Thyroid gland (tissue), 4 donors: Measurements from ENCODE around the gene KLF13.

Experiments
- POLR2A ChIP-seq, 2 donors: fragments of 450-650 bp; IDR thresholded peaks; one replicate each; pipeline ENCODE4 v1.6.1; 2017; ENCODE audit warnings: antibody characterized with exemption in 2 of 2, mild to moderate bottlenecking in 2 of 2, moderate library complexity in 1 of 2
- TF ChIP-seq, protein P1 (sequence below), 6 experiments: fragments of 200-600 bp in 3 of 6; fragments of 450-650 bp in 3 of 6; sonication (generic) in 3 of 6; IDR thresholded peaks; one replicate each; pipeline ENCODE4 v1.5.1; 2016 to 2019; ENCODE audit warnings: antibody characterized with exemption in 6 of 6, mild to moderate bottlenecking in 2 of 6, inconsistent platforms in 1 of 6, moderate library complexity in 1 of 6

- TF ChIP-seq, protein P1, sequence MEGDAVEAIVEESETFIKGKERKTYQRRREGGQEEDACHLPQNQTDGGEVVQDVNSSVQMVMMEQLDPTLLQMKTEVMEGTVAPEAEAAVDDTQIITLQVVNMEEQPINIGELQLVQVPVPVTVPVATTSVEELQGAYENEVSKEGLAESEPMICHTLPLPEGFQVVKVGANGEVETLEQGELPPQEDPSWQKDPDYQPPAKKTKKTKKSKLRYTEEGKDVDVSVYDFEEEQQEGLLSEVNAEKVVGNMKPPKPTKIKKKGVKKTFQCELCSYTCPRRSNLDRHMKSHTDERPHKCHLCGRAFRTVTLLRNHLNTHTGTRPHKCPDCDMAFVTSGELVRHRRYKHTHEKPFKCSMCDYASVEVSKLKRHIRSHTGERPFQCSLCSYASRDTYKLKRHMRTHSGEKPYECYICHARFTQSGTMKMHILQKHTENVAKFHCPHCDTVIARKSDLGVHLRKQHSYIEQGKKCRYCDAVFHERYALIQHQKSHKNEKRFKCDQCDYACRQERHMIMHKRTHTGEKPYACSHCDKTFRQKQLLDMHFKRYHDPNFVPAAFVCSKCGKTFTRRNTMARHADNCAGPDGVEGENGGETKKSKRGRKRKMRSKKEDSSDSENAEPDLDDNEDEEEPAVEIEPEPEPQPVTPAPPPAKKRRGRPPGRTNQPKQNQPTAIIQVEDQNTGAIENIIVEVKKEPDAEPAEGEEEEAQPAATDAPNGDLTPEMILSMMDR (IDR thresholded peaks at IDR 0.05) = no peak
- no peak for TF ChIP-seq POLR2A (IDR thresholded peaks at IDR 0.05)
Measured at GRCh38 chr15:31349233-31350141, 22.9 kb downstream of the KLF13 start.
